Psoas muscle (tissue), 8 donors: ENCODE results near the gene CUEDC2. TPM values are rescaled to one million over a fixed set of nuclear protein-coding genes. Genes with fewer than 3 reads are reported as not detected.

ENCODE experiments used
- ATAC-seq, 4 donors: fragments of 200-7000 bp; cut with Tn5 transposase; one replicate each; pipeline ENCODE4 v1.9.1; 2020; ENCODE audit warnings: moderate library complexity in 3 of 4, mild to moderate bottlenecking in 2 of 4
- DNase-seq, 2 donors: peaks; one replicate each; pipeline ENCODE4 v3.0.0-alpha.2; 2020
- H3K27ac ChIP-seq: fragments of 200-600 bp; one replicate; pipeline ENCODE4 v1.8.0; 2022
- H3K27me3 ChIP-seq, 3 donors: fragments of 200-600 bp in 1 of 3; one replicate each; pipeline versions ENCODE4 v1.6.1 to v1.8.0; 2013 to 2022; ENCODE audit warnings: low read length in 2 of 3, mild to moderate bottlenecking in 2 of 3, moderate library complexity in 1 of 3; ENCODE audit not compliant: insufficient read depth in 3 of 3
- H3K36me3 ChIP-seq, 2 donors: fragments of 200-600 bp in 1 of 2; one replicate each; pipeline versions ENCODE4 v1.6.1 to v1.8.0; 2013 to 2022; ENCODE audit warnings: low read depth in 1 of 2, mild to moderate bottlenecking in 1 of 2, moderate library complexity in 1 of 2; ENCODE audit not compliant: insufficient read depth in 1 of 2
- H3K4me1 ChIP-seq: fragments of 200-600 bp; one replicate; pipeline ENCODE4 v1.8.0; 2022
- H3K4me3 ChIP-seq: fragments of 200-600 bp; one replicate; pipeline ENCODE4 v1.8.0; 2022; ENCODE audit warnings: mild to moderate bottlenecking
- H3K9me3 ChIP-seq: fragments of 200-600 bp; one replicate; pipeline ENCODE4 v1.8.0; 2022
- WGBS, 3 donors: extraction: QIAGEN DNeasy Blood & Tissue Kit; methylation state at CpG; one replicate each; pipeline versions ENCODE4 v1.1.6 to v1.1.7; 2013; 5-methylcytosine and 5-hydroxymethylcytosine counted together
- intact Hi-C, 2 donors: fragments of 100-400 bp; cut with DNase I; formaldehyde crosslinking; loops; one replicate each; pipeline versions ENCODE4 v1.11.0 to v1.14.2; 2022
- polyA plus RNA-seq, 3 donors: library from polyadenylated mRNA; stranded (reverse); fragments of 200-250 nt; gene quantifications; one replicate each; pipeline ENCODE4 v1.2.3, GENCODE V29; 2013
- total RNA-seq, 4 donors: library from RNA; stranded (reverse); fragmentation: NEBNext Ultra II Directional in 2 of 4; extraction: Animal tissue kit (Norgen Biotek cat#: 25700) in 2 of 4; gene quantifications; one replicate each; pipeline versions ENCODE4 v1.2.1 to v1.2.4, GENCODE V29; 2021 to 2023
- TF ChIP-seq, protein P1 (sequence below): fragments of 200-600 bp; IDR thresholded peaks from one replicate; pipeline ENCODE4 v1.8.0; 2022; ENCODE audit warnings: antibody characterized with exemption
- donor health status: healthy with polysubstance abuse.
- donor health status: DM: no; HTN: no; CAD: no; lungs with moderate emphysema.
- donor health status: Bipolar disorder and iron deficiency.
- donor health status: healthy.
- donor health status: DM: yes; HTN: yes; CAD: no.
- donor health status: DM: no; HTN: no; CAD: no.
- donor health status: DM: no; HTN: no; CAD: no.
- donor health status: DM: yes; HTN: yes; CAD: no.

CUEDC2 gene
- total and polyA plus RNA-seq, 7 donors = 53.3 to 103 (median 77.2) TPM

DNA sequence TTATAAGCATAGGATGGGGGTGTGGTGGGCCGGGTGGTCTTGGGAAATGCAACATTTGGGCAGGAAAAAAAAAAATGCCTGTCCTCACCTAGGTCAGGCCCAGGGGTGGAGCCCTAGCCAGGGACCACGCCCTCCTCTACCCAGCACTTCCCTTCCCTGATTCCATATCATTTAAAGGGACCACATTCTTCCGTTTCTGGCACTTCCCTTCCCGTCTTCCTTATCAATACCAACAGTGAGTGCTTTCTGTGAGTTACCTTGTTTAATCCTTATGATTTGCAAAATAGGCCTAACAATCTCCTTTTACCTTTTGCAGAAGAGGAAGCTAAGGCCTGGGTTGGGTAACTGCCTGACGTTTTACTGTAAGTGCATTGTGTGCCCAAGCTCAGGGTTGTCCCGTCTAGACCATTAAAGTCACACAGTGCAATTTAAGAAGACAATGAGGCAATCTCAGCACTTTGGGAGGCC lies 35.6 kb upstream of the CUEDC2 start:
- no peaks in the 10 kb centered on the region for H3K9me3 ChIP-seq
- TF ChIP-seq, protein P1, sequence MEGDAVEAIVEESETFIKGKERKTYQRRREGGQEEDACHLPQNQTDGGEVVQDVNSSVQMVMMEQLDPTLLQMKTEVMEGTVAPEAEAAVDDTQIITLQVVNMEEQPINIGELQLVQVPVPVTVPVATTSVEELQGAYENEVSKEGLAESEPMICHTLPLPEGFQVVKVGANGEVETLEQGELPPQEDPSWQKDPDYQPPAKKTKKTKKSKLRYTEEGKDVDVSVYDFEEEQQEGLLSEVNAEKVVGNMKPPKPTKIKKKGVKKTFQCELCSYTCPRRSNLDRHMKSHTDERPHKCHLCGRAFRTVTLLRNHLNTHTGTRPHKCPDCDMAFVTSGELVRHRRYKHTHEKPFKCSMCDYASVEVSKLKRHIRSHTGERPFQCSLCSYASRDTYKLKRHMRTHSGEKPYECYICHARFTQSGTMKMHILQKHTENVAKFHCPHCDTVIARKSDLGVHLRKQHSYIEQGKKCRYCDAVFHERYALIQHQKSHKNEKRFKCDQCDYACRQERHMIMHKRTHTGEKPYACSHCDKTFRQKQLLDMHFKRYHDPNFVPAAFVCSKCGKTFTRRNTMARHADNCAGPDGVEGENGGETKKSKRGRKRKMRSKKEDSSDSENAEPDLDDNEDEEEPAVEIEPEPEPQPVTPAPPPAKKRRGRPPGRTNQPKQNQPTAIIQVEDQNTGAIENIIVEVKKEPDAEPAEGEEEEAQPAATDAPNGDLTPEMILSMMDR = no peak
- H3K27me3 ChIP-seq = no peaks in the 10 kb centered on the region
- ATAC-seq = no peak
- intact Hi-C loops = no loop called here
- no peaks in the 10 kb centered on the region for H3K4me1 ChIP-seq
- no peaks in the 10 kb centered on the region for H3K36me3 ChIP-seq
- no peak overlapping the region for H3K4me3 ChIP-seq
- 51 to 70% (median 54%) methylated on average over 6 of the region's 6 CpGs for WGBS, 3 donors
- peak in 1 of 2 donors; percentile 39 for DNase-seq
- no peak overlapping the region for H3K27ac ChIP-seq

DNA sequence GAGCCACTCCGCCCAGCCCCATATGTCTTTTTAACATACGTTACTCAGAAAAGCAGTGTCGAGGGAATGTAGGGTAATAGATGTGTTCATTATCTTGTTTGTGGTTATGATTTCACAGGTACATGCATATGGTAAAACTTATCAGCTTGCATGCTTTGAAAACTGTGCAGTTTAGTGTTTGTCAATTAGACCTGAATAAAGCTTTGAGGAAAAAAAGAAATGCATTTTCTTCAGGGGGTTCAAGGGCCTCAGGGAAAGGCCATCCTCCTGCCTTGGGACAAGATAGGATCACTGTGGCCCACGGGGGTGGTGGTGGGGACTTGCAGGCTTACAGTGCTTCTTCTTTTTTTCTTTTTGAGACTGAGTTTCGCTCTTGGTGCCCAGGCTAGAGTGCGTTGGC lies 34.9 kb upstream of the CUEDC2 start:
- intact Hi-C loops = no loop called here
- Histone ChIP-seq H3K27ac (no peak overlapping the region), H3K4me3 (no peak overlapping the region), H3K9me3 (no peaks in the 10 kb centered on the region), H3K27me3 (no peaks in the 10 kb centered on the region), H3K36me3 (no peaks in the 10 kb centered on the region), H3K4me1 (peaks cover 7% of the 10 kb centered on the region)
- peak in 1 of 2 donors; percentile 15 for DNase-seq
- TF ChIP-seq, protein P1 = no peak
- ATAC-seq = no peak
- 74 to 93% (median 87%) methylated on average over 6 of the region's 6 CpGs for WGBS, 3 donors

DNA sequence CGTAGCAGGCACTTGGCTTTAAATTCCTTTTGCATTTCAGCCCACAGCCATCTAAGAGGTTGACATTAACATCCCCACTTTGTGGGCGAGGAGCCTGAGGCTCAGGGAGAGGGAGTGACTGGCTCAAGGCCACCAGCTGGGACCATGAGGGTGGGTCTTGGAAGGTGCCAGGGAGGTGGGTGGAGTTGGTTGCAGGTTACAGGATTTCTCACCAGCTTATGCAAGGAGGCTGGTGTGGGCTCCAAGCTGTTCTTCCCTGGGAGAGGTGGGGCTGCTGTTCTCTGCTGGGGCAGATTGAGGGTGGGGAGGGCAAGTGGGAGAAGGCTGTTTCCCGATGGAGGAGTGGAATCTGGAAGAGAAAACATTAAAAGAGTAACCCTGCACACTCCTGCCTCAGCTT lies 33.1 kb upstream of the CUEDC2 start:
- H3K27me3 ChIP-seq = no peaks in the 10 kb centered on the region
- peaks cover 16% of the 10 kb centered on the region for H3K4me1 ChIP-seq
- H3K9me3 ChIP-seq = no peaks in the 10 kb centered on the region
- H3K27ac ChIP-seq = no peak overlapping the region
- H3K4me3 ChIP-seq = no peak overlapping the region
- DNase-seq = peak in 1 of 2 donors; percentile 20
- intact Hi-C loops = no loop called here
- TF ChIP-seq, protein P1 = no peak
- whole genome bisulfite sequencing, 3 donors = 60 to 67% (median 66%) methylated on average over 3 of the region's 3 CpGs
- H3K36me3 ChIP-seq = no peaks in the 10 kb centered on the region
- ATAC-seq = no peak

DNA sequence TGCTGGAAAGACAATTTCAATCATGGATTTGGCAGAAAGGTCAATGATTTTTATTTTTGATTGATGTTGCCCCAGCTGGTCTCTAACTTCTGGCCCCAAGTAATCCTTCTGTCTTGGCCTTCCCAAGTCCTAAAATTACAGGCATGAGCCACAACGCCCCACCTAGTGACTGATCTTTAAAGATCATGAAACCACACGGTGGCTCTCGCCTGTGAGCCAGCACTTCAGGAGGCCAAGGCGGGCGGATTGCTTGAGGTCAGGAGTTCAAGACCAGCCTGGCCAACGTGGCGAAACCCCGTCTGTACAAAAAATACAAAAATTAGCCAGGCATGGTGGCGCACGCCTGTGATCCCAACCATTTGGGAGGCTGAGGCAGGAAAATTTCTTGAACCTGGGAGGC lies 31.6 kb upstream of the CUEDC2 start:
- ATAC-seq (no peak), DNase-seq (no peak)
- H3K9me3 ChIP-seq = no peaks in the 10 kb centered on the region
- H3K27me3 ChIP-seq = no peaks in the 10 kb centered on the region
- no peaks in the 10 kb centered on the region for H3K36me3 ChIP-seq
- intact Hi-C loops = no loop called here
- no peak overlapping the region for H3K4me3 ChIP-seq
- no peak overlapping the region for H3K27ac ChIP-seq
- 79 to 84% (median 83%) methylated on average over 10 of the region's 10 CpGs for WGBS, 3 donors
- H3K4me1 ChIP-seq = peaks cover 16% of the 10 kb centered on the region
- TF ChIP-seq, protein P1 = no peak

DNA sequence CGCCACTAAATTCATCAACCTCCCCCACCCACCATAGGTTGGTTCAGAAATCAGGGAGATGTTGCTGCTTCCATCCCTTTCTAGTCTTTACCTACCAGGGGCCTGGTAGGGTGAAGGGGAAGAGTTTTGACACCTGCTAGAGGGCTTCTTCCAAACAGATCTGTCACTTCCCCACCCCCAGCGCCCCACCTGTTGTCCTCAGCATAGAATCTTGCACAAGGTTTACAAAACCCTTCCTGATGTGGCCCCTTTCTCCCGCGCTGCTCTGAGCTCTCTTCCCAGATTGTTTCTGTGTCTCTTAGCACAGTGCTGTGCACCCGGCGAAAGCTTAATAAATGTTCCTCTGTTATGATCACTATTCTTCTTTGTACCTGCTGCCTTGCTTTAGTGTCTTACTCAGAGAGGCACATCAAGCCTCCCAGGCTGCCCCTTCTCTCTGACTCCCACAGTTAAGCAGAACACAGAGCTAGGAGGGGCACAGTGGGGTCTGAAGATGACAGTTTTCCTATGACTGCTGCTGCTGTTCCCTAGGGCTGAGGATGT lies 30.2 kb upstream of the CUEDC2 start:
- Histone ChIP-seq H3K9me3 (no peaks in the 10 kb centered on the region), H3K36me3 (no peaks in the 10 kb centered on the region), H3K27ac (no peak overlapping the region), H3K27me3 (no peaks in the 10 kb centered on the region), H3K4me1 (peaks cover 16% of the 10 kb centered on the region), H3K4me3 (no peak overlapping the region)
- WGBS, 3 donors = 63 to 73% (median 69%) methylated on average over 6 of the region's 6 CpGs
- no peak for DNase-seq
- ATAC-seq = peak in 1 of 4 donors; percentile 9
- intact Hi-C loops = no loop called here
- TF ChIP-seq, protein P1 = no peak
